HepG2 (cell line): ENCODE data around the gene MARVELD3. TPM values are rescaled to one million over a fixed set of nuclear protein-coding genes. Genes with fewer than 3 reads are reported as not detected.

Source experiments
- FOXC1 ChIP-seq: sonication (generic); formaldehyde crosslinking; IDR thresholded peaks from 2 replicates; pipeline ENCODE4 v1.8.0; 2022; ENCODE audit warnings: mild to moderate bottlenecking, missing genetic modification reagents, borderline replicate concordance
- FOXJ3 ChIP-seq: sonication (generic); formaldehyde crosslinking; IDR thresholded peaks from 2 replicates; pipeline ENCODE4 v1.4.0; 2020; ENCODE audit warnings: missing genetic modification reagents, mild to moderate bottlenecking, borderline replicate concordance
- GABPB1 ChIP-seq: IDR thresholded peaks from 2 replicates; pipeline ENCODE4 v1.6.1; 2016; ENCODE audit warnings: mild to moderate bottlenecking, missing genetic modification reagents, moderate library complexity, missing compliant biosample characterization
- HNF4A ChIP-seq: sonication (generic); formaldehyde crosslinking; IDR thresholded peaks from 2 replicates; pipeline ENCODE4 v1.4.0; 2020; ENCODE audit warnings: missing genetic modification reagents
- RBFOX2 ChIP-seq: fragments of 200-400 bp; formaldehyde crosslinking; IDR thresholded peaks from 2 replicates; pipeline ENCODE4 v1.6.1; 2017; ENCODE audit warnings: low read depth, mild to moderate bottlenecking, low read length
- SCMH1 ChIP-seq: sonication (generic); formaldehyde crosslinking; IDR thresholded peaks from 2 replicates; pipeline ENCODE4 v1.9.0; 2021; ENCODE audit warnings: missing genetic modification reagents, mild to moderate bottlenecking, borderline replicate concordance
- TRIM24 ChIP-seq: sonication (generic); formaldehyde crosslinking; IDR thresholded peaks from 2 replicates; pipeline ENCODE4 v1.8.0; 2022; ENCODE audit warnings: mild to moderate bottlenecking, missing genetic modification reagents
- ZNF446 ChIP-seq: sonication (generic); formaldehyde crosslinking; IDR thresholded peaks from 2 replicates; pipeline ENCODE4 v1.5.0; 2020; ENCODE audit warnings: mild to moderate bottlenecking, missing genetic modification reagents
- ZNF460 ChIP-seq: sonication (generic); formaldehyde crosslinking; IDR thresholded peaks from 2 replicates; pipeline ENCODE4 v1.5.1; 2020; ENCODE audit warnings: missing genetic modification reagents, mild to moderate bottlenecking, borderline replicate concordance
- ZNF713 ChIP-seq: sonication (generic); formaldehyde crosslinking; IDR thresholded peaks from 2 replicates; pipeline ENCODE4 v1.4.0; 2020; ENCODE audit warnings: mild to moderate bottlenecking, missing genetic modification reagents
- polyA plus RNA-seq, 8 experiments: library from polyadenylated mRNA; depleted of rRNA in 3 of 8; stranded (reverse) in 7 of 8; unstranded in 1 of 8; fragments of >200 nt; fragmentation: Illumina TruSeq in 4 of 8; extraction: Trizol in 4 of 8; gene quantifications; 2 replicates each; pipeline versions ENCODE4 v1.2.1 to v1.2.3, GENCODE V29; 2011 to 2016; ENCODE audit warnings: low read depth in 4 of 8, missing spikeins in 1 of 8, mixed read lengths in 1 of 8; ENCODE audit not compliant: insufficient read depth in 1 of 8
- total RNA-seq, 5 experiments: library from RNA; depleted of rRNA; stranded (reverse); fragments of >200 nt; fragmentation: Illumina TruSeq; extraction: Trizol; gene quantifications; 2 replicates each; pipeline ENCODE4 v1.2.3, GENCODE V29; 2016; ENCODE audit warnings: low read depth in 1 of 5
- TF ChIP-seq, protein P1 (sequence below): IDR thresholded peaks from 2 replicates; pipeline ENCODE4 v1.6.1; 2016; ENCODE audit warnings: missing compliant biosample characterization, missing genetic modification reagents, borderline replicate concordance
- TF ChIP-seq, protein P2 (sequence below): sonication (generic); formaldehyde crosslinking; IDR thresholded peaks from 2 replicates; pipeline ENCODE4 v1.5.0; 2020; ENCODE audit warnings: missing genetic modification reagents
- TF ChIP-seq, protein P3 (sequence below): sonication (generic); formaldehyde crosslinking; IDR thresholded peaks from 2 replicates; pipeline ENCODE4 v1.5.1; 2020; ENCODE audit warnings: missing genetic modification reagents, mild to moderate bottlenecking, borderline replicate concordance
- TF ChIP-seq, protein P4 (sequence below): sonication (generic); formaldehyde crosslinking; IDR thresholded peaks from one replicate; pipeline ENCODE4 v1.5.1; 2020; ENCODE audit warnings: mild to moderate bottlenecking, missing genetic modification reagents; ENCODE audit errors: not compliant biosample characterization
- TF ChIP-seq, protein P5 (sequence below): sonication (generic); formaldehyde crosslinking; IDR thresholded peaks from 2 replicates; pipeline ENCODE4 v1.5.0; 2020; ENCODE audit warnings: missing genetic modification reagents

Gene MARVELD3
- total and polyA plus RNA-seq, 2 of the 13 experiments (the other 11 are each of a cell fraction or from before 2014, with no cell fraction given): 4.8 to 5.6 TPM

DNA sequence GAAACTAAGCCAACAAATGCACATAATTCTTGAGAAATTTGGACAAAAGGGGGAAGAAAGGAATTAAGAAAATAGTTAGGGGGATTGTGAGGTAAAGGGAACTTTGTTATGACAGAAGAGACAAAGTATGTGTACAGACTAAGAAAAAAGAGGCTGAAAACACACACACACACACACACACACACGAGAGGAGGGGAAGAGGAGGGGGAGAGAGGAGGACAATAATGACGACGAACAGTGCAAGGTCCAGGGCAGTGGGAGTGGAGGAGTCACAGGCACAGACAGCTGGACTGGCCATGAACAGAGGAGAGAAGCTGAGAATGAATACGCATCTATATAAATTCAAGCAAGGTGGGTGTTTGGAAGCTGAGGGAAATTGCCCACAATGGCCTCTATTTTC lies 44.6 kb downstream of the MARVELD3 start (continued):
- TF ChIP-seq, protein P1, sequence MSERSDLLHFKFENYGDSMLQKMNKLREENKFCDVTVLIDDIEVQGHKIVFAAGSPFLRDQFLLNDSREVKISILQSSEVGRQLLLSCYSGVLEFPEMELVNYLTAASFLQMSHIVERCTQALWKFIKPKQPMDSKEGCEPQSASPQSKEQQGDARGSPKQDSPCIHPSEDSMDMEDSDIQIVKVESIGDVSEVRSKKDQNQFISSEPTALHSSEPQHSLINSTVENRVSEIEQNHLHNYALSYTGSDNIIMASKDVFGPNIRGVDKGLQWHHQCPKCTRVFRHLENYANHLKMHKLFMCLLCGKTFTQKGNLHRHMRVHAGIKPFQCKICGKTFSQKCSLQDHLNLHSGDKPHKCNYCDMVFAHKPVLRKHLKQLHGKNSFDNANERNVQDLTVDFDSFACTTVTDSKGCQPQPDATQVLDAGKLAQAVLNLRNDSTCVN (CRISPR knock-in tag): no peak
- no peak for TF ChIP-seq ZNF713 (CRISPR knock-in tag)
- no peak for TF ChIP-seq GABPB1 (CRISPR knock-in tag)
- TF ChIP-seq FOXJ3 (CRISPR knock-in tag): no peak
- TF ChIP-seq, protein P2, sequence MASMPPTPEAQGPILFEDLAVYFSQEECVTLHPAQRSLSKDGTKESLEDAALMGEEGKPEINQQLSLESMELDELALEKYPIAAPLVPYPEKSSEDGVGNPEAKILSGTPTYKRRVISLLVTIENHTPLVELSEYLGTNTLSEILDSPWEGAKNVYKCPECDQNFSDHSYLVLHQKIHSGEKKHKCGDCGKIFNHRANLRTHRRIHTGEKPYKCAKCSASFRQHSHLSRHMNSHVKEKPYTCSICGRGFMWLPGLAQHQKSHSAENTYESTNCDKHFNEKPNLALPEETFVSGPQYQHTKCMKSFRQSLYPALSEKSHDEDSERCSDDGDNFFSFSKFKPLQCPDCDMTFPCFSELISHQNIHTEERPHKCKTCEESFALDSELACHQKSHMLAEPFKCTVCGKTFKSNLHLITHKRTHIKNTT: no peak
- TF ChIP-seq, protein P3, sequence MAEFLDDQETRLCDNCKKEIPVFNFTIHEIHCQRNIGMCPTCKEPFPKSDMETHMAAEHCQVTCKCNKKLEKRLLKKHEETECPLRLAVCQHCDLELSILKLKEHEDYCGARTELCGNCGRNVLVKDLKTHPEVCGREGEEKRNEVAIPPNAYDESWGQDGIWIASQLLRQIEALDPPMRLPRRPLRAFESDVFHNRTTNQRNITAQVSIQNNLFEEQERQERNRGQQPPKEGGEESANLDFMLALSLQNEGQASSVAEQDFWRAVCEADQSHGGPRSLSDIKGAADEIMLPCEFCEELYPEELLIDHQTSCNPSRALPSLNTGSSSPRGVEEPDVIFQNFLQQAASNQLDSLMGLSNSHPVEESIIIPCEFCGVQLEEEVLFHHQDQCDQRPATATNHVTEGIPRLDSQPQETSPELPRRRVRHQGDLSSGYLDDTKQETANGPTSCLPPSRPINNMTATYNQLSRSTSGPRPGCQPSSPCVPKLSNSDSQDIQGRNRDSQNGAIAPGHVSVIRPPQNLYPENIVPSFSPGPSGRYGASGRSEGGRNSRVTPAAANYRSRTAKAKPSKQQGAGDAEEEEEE (CRISPR knock-in tag): no peak
- TF ChIP-seq, protein P4, sequence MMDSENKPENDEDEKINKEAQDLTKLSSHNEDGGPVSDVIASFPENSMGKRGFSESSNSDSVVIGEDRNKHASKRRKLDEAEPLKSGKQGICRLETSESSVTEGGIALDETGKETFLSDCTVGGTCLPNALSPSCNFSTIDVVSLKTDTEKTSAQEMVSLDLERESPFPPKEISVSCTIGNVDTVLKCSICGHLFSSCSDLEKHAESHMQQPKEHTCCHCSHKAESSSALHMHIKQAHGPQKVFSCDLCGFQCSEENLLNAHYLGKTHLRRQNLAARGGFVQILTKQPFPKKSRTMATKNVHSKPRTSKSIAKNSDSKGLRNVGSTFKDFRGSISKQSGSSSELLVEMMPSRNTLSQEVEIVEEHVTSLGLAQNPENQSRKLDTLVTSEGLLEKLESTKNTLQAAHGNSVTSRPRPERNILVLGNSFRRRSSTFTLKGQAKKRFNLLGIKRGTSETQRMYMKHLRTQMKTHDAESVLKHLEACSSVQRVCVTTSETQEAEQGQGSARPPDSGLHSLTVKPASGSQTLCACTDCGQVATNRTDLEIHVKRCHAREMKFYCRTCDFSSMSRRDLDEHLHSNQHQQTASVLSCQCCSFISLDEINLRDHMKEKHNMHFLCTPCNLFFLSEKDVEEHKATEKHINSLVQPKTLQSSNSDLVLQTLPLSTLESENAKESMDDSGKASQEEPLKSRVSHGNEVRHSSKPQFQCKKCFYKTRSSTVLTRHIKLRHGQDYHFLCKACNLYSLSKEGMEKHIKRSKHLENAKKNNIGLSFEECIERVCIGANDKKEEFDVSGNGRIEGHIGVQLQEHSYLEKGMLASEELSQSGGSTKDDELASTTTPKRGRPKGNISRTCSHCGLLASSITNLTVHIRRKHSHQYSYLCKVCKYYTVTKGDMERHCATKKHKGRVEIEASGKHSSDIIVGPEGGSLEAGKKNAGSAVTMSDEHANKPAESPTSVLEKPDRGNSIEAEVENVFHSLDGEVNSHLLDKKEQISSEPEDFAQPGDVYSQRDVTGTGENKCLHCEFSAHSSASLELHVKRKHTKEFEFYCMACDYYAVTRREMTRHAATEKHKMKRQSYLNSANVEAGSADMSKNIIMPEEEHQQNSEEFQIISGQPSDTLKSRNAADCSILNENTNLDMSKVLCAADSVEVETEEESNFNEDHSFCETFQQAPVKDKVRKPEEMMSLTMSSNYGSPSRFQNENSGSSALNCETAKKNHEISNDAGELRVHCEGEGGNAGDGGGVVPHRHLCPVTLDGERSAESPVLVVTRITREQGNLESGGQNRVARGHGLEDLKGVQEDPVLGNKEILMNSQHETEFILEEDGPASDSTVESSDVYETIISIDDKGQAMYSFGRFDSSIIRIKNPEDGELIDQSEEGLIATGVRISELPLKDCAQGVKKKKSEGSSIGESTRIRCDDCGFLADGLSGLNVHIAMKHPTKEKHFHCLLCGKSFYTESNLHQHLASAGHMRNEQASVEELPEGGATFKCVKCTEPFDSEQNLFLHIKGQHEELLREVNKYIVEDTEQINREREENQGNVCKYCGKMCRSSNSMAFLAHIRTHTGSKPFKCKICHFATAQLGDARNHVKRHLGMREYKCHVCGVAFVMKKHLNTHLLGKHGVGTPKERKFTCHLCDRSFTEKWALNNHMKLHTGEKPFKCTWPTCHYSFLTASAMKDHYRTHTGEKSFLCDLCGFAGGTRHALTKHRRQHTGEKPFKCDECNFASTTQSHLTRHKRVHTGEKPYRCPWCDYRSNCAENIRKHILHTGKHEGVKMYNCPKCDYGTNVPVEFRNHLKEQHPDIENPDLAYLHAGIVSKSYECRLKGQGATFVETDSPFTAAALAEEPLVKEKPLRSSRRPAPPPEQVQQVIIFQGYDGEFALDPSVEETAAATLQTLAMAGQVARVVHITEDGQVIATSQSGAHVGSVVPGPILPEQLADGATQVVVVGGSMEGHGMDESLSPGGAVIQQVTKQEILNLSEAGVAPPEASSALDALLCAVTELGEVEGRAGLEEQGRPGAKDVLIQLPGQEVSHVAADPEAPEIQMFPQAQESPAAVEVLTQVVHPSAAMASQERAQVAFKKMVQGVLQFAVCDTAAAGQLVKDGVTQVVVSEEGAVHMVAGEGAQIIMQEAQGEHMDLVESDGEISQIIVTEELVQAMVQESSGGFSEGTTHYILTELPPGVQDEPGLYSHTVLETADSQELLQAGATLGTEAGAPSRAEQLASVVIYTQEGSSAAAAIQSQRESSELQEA: no peak
- TF ChIP-seq SCMH1 (CRISPR knock-in tag): no peak
- no peak for TF ChIP-seq ZNF460
- TF ChIP-seq HNF4A: peak; percentile 86
- TF ChIP-seq, protein P5, sequence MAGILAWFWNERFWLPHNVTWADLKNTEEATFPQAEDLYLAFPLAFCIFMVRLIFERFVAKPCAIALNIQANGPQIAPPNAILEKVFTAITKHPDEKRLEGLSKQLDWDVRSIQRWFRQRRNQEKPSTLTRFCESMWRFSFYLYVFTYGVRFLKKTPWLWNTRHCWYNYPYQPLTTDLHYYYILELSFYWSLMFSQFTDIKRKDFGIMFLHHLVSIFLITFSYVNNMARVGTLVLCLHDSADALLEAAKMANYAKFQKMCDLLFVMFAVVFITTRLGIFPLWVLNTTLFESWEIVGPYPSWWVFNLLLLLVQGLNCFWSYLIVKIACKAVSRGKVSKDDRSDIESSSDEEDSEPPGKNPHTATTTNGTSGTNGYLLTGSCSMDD: no peak
- 0 out of 2 replicates have a peak, but pooled peaks have one; percentile 46 for TF ChIP-seq TRIM24 (CRISPR knock-in tag)
- TF ChIP-seq ZNF446 (CRISPR knock-in tag): no peak
- TF ChIP-seq FOXC1 (CRISPR knock-in tag): no peak; the same call in 1 of the 2 replicates
- no peak for TF ChIP-seq RBFOX2
